AG09319 (cell line): Measurements from ENCODE around the gene DLGAP4.
"Not testable (repeated sequence)": the region's sequence is repeated elsewhere in the genome, so short reads cannot be mapped to it uniquely, and the experiment has no call there.

Experiments
- DNase-seq: peaks from one replicate; pipeline ENCODE4 v3.0.0-alpha.2; 2010; ENCODE audit warnings: low read depth; ENCODE audit errors: extremely low read depth
- CTCF ChIP-seq: IDR thresholded peaks from 2 replicates; pipeline ENCODE4 v1.5.1; 2011; ENCODE audit warnings: low read depth, mild to moderate bottlenecking, inconsistent platforms, low read length, moderate library complexity

Gene DLGAP4

DNA sequence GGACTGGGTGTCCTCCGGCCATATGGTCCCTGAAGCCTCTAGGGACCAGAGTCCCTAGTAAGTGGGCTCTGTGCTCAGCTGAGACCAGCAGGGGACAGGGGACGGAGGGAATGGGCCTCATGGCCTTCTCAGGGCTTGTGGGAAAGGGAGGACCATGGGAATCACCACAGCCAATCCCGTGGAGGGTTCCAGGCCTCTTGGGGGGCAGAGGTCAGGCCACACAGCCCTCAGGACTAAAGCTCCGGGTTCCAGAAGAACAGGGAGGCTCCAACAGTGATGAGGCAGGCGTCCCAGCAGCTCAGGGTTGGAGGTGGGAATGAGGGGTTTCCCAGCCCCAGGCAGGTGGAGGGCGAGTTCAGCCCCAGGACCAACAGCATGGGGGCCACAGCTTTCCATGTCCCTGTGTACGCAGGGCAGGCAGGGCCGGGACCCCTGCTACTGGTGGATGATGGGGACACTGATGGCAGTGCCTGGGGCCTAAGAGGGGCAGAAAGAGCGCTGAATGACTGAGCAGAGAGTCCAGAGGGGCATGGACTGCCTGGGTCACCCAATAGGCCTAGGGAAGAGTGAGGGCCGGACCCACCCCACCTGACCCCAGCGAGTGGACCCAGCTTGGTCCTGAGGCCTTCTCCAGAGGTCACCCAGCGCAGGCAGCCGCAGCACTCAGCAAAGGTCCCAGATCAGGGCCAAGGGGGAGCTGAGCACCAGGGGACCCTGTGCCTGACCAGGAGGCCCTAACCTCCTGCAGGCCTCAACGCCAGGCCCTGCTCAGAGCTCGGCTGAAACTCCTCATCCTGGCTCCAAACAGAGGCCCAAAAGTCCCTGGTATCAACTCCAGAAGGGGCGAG, 244.0 kb downstream of the DLGAP4 start:
- TF ChIP-seq CTCF: no peak
- no peak for DNase-seq

GRCh38 chr20:36550790-36551299, 244.7 kb downstream of the DLGAP4 start:
- no peak for TF ChIP-seq CTCF
- no peak for DNase-seq

DNA sequence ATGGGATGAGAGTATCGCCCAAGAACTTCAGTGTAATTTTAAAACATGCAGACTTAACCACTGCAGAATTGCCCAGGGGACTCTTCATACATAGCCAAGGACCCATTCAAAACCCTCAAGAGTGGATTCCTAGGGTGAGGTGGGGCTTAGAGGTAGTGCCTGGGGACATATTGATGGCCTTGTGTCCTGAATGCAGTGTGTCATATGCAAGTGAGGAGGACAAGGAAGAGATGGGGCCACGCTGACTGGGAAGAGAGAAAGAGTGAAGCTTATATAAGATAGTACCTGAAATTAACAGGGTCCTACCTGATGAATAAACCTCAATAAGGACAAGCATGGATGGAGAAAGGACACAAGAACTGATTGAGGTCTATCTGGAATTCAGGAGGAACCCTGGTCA, 249.1 kb downstream of the DLGAP4 start:
- DNase-seq: no peak
- TF ChIP-seq CTCF: no peak

DNA sequence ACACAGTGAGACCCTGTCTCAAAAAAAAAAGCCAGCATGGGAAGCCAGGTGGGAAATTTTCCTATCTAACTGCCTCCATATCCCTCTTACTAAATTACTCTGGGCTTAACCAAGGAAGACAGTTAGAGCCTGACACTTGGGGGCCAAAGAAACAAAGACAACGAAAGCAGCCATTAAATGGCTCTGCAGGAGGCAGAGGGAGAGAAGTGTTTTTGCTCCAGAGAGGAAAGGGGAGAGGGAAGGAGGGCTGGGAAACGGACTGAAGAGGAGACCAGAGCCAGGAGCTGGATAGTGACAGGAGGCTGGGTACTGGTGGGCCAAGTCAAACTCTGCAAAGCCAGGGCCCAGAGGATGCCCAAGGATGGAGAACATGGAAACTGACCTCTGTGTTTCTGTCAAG, 256.6 kb downstream of the DLGAP4 start:
- no peak for DNase-seq
- no peak for TF ChIP-seq CTCF

DNA sequence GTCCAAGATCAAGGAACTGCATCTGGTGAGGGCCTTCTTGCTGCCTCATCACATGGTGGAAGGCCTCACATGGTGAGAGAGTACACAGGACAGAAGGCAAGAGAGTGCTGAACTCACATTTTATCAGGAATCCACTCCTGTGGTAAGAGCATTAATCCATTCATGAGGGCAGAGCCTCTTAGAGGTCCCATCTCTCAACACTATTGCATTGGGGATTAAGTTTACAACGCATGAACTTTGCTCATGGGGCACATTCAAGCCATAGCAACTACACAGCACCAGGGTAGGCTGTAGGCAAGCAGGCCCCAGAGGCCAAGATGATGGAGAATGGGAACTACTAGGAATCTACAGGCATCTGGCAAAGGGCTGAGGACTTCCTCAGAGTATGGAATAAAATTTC, 257.2 kb downstream of the DLGAP4 start:
- TF ChIP-seq CTCF: no peak
- DNase-seq: no peak

DNA sequence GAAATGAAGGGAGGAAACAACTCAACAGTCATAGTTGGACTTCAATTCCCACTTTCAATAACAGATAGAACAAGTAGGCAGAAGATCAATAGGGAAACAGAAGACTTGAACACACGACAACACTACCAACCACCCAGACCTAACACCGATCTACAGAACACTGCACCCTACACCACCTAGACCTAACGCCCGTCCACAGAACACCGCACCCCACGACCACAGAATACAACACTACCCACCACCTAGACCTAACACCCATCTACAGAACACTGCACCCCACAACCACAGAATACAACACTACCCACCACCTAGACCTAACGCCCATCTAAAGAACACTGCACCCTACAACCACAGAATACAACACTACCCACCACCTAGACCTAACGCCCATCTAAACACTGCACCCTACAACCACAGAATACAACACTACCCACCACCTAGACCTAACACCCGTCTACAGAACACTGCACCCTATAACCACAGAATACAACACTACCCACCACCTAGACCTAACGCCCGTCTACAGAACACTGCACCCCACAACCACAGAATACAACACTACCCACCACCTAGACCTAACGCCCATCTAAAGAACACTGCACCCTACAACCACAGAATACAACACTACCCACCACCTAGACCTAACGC, 258.1 kb downstream of the DLGAP4 start:
- not testable (repeated sequence) for DNase-seq

- not testable (repeated sequence) for DNase-seq
Measured at GRCh38 chr20:36564726-36565121, 258.6 kb downstream of the DLGAP4 start.

GRCh38 chr20:36565520-36565919, 259.4 kb downstream of the DLGAP4 start:
- no peak for TF ChIP-seq CTCF
- no peak for DNase-seq
